ENCODE measurements around the gene NT5C3A. TPM values are rescaled to one million over a fixed set of nuclear protein-coding genes. Genes with fewer than 3 reads are reported as not detected.
"Not testable (repeated sequence)": the region's sequence is repeated elsewhere in the genome, so short reads cannot be mapped to it uniquely, and the experiment has no call there.

NT5C3A gene
- total RNA-seq, 1 experiment from 2014 or later = 20.0 TPM

- H3K4me3 ChIP-seq (ENCODE audit: insufficient read depth, low read depth, low read length); H3K27me3 ChIP-seq (ENCODE audit: control insufficient read depth, insufficient read depth, low read length); DNase-seq; H3K36me3 ChIP-seq (replicated peaks; ENCODE audit: control insufficient read depth, insufficient read depth, low read length): not testable (repeated sequence)
Measured at GRCh38 chr7:32997956-32998355, 64.6 kb downstream of the NT5C3A start.

- not testable (repeated sequence) for H3K4me3 ChIP-seq (ENCODE audit: insufficient read depth, low read depth, low read length); DNase-seq; H3K27me3 ChIP-seq (ENCODE audit: control insufficient read depth, insufficient read depth, low read length); H3K36me3 ChIP-seq (replicated peaks; ENCODE audit: control insufficient read depth, insufficient read depth, low read length)
Measured at GRCh38 chr7:32992750-32993149, 69.8 kb downstream of the NT5C3A start.

GRCh38 chr7:32991975-32992700 lies 70.4 kb downstream of the NT5C3A start:
- DNase-seq; H3K4me3 ChIP-seq (ENCODE audit: insufficient read depth, low read depth, low read length); H3K36me3 ChIP-seq (replicated peaks; ENCODE audit: control insufficient read depth, insufficient read depth, low read length); H3K27me3 ChIP-seq (ENCODE audit: control insufficient read depth, insufficient read depth, low read length): not testable (repeated sequence)

- not testable (repeated sequence) for H3K36me3 ChIP-seq (replicated peaks; ENCODE audit: control insufficient read depth, insufficient read depth, low read length); H3K27me3 ChIP-seq (ENCODE audit: control insufficient read depth, insufficient read depth, low read length); DNase-seq; H3K4me3 ChIP-seq (ENCODE audit: insufficient read depth, low read depth, low read length)
Measured at GRCh38 chr7:32991068-32991585, 71.4 kb downstream of the NT5C3A start.

- not testable (repeated sequence) for H3K27me3 ChIP-seq (ENCODE audit: control insufficient read depth, insufficient read depth, low read length); H3K36me3 ChIP-seq (replicated peaks; ENCODE audit: control insufficient read depth, insufficient read depth, low read length); H3K4me3 ChIP-seq (ENCODE audit: insufficient read depth, low read depth, low read length); DNase-seq
Measured at GRCh38 chr7:32988148-32988547, 74.4 kb downstream of the NT5C3A start.

- not testable (repeated sequence) for DNase-seq; H3K4me3 ChIP-seq (ENCODE audit: insufficient read depth, low read depth, low read length); H3K36me3 ChIP-seq (replicated peaks; ENCODE audit: control insufficient read depth, insufficient read depth, low read length); H3K27me3 ChIP-seq (ENCODE audit: control insufficient read depth, insufficient read depth, low read length)
Measured at GRCh38 chr7:32979902-32980301, 82.7 kb downstream of the NT5C3A start.

- not testable (repeated sequence) for H3K4me3 ChIP-seq (ENCODE audit: insufficient read depth, low read depth, low read length); DNase-seq; H3K36me3 ChIP-seq (replicated peaks; ENCODE audit: control insufficient read depth, insufficient read depth, low read length); H3K27me3 ChIP-seq (ENCODE audit: control insufficient read depth, insufficient read depth, low read length)
Measured at GRCh38 chr7:32979246-32979645, 83.3 kb downstream of the NT5C3A start.

- not testable (repeated sequence) for DNase-seq; H3K36me3 ChIP-seq (replicated peaks; ENCODE audit: control insufficient read depth, insufficient read depth, low read length); H3K4me3 ChIP-seq (ENCODE audit: insufficient read depth, low read depth, low read length); H3K27me3 ChIP-seq (ENCODE audit: control insufficient read depth, insufficient read depth, low read length)
Measured at GRCh38 chr7:32977159-32977558, 85.4 kb downstream of the NT5C3A start.

- H3K4me3 ChIP-seq (ENCODE audit: insufficient read depth, low read depth, low read length); H3K36me3 ChIP-seq (replicated peaks; ENCODE audit: control insufficient read depth, insufficient read depth, low read length): not testable (repeated sequence)
Measured at GRCh38 chr7:32971967-32972366, 90.6 kb downstream of the NT5C3A start.

GRCh38 chr7:32967268-32967582 lies 95.4 kb downstream of the NT5C3A start:
- H3K27me3 ChIP-seq (ENCODE audit: control insufficient read depth, insufficient read depth, low read length); DNase-seq: not testable (repeated sequence)

More at GRCh38 chr7:32971967-32972366, 90.6 kb downstream of the NT5C3A start:
- not testable (repeated sequence) for DNase-seq; H3K27me3 ChIP-seq (ENCODE audit: control insufficient read depth, insufficient read depth, low read length)

GRCh38 chr7:32966489-32967267 lies 95.9 kb downstream of the NT5C3A start:
- H3K4me3 ChIP-seq (ENCODE audit: insufficient read depth, low read depth, low read length); H3K27me3 ChIP-seq (ENCODE audit: control insufficient read depth, insufficient read depth, low read length); H3K36me3 ChIP-seq (replicated peaks; ENCODE audit: control insufficient read depth, insufficient read depth, low read length); DNase-seq: not testable (repeated sequence)

More at GRCh38 chr7:32967268-32967582, 95.4 kb downstream of the NT5C3A start:
- H3K36me3 ChIP-seq (replicated peaks; ENCODE audit: control insufficient read depth, insufficient read depth, low read length); H3K4me3 ChIP-seq (ENCODE audit: insufficient read depth, low read depth, low read length): not testable (repeated sequence)

- not testable (repeated sequence) for H3K36me3 ChIP-seq (replicated peaks; ENCODE audit: control insufficient read depth, insufficient read depth, low read length); H3K27me3 ChIP-seq (ENCODE audit: control insufficient read depth, insufficient read depth, low read length); H3K4me3 ChIP-seq (ENCODE audit: insufficient read depth, low read depth, low read length); DNase-seq
Measured at GRCh38 chr7:32964461-32965159, 98.0 kb downstream of the NT5C3A start.
